HG02840 (cell line): Measurements from ENCODE around the gene PRR12.
A peak's percentile ranks its signal among the peaks of the same experiment; 100 is the strongest.

Experiments
- ATAC-seq: cut with Tn5 transposase; IDR thresholded peaks from one replicate; pipeline ENCODE4 v1.9.1; 2021; ENCODE audit warnings: mild to moderate bottlenecking, moderate library complexity, moderate number of reproducible peaks; ENCODE audit not compliant: unreplicated experiment, low FRiP score

The PRR12 gene

GRCh38 chr19:49591731-49592485, 926 bp downstream of the PRR12 start:
- no peak for ATAC-seq

- ATAC-seq, result no peak
These were observed 1.7 kb downstream of the PRR12 start for GRCh38 chr19:49592486-49593232.

- ATAC-seq, result peak; percentile 32
These were observed 2.5 kb downstream of the PRR12 start for GRCh38 chr19:49593233-49594113.

- no peak for ATAC-seq
These were observed 3.4 kb downstream of the PRR12 start for GRCh38 chr19:49594157-49594992.

- no peak for ATAC-seq
These were observed 4.2 kb downstream of the PRR12 start for GRCh38 chr19:49594993-49595818.

- ATAC-seq, result no peak
These were observed 4.9 kb downstream of the PRR12 start for GRCh38 chr19:49595819-49596404.

- ATAC-seq, result no peak
These were observed 5.4 kb downstream of the PRR12 start for GRCh38 chr19:49596407-49596806.

- no peak for ATAC-seq
These were observed 6.1 kb downstream of the PRR12 start for GRCh38 chr19:49596954-49597702.

- ATAC-seq, result no peak
These were observed 6.7 kb downstream of the PRR12 start for GRCh38 chr19:49597703-49597974.

- no peak for ATAC-seq
These were observed 8.7 kb downstream of the PRR12 start for GRCh38 chr19:49599378-49600295.

GRCh38 chr19:49601482-49602038, 10.6 kb downstream of the PRR12 start:
- ATAC-seq, result no peak

- ATAC-seq, result no peak
These were observed 11.8 kb downstream of the PRR12 start for GRCh38 chr19:49602806-49603205.

- ATAC-seq, result no peak
These were observed 14.6 kb downstream of the PRR12 start for GRCh38 chr19:49605605-49606004.

- ATAC-seq, result no peak
These were observed 18.6 kb downstream of the PRR12 start for GRCh38 chr19:49609499-49610092.

GRCh38 chr19:49613374-49613773, 22.4 kb downstream of the PRR12 start:
- no peak for ATAC-seq

GRCh38 chr19:49614096-49614833, 23.3 kb downstream of the PRR12 start:
- no peak for ATAC-seq
